ENCODE results near the gene REXO1. TPM values are rescaled to one million over a fixed set of nuclear protein-coding genes. Genes with fewer than 3 reads are reported as not detected.

REXO1 gene
- total RNA-seq, 1 experiment from 2014 or later: 52.2 TPM

DNA sequence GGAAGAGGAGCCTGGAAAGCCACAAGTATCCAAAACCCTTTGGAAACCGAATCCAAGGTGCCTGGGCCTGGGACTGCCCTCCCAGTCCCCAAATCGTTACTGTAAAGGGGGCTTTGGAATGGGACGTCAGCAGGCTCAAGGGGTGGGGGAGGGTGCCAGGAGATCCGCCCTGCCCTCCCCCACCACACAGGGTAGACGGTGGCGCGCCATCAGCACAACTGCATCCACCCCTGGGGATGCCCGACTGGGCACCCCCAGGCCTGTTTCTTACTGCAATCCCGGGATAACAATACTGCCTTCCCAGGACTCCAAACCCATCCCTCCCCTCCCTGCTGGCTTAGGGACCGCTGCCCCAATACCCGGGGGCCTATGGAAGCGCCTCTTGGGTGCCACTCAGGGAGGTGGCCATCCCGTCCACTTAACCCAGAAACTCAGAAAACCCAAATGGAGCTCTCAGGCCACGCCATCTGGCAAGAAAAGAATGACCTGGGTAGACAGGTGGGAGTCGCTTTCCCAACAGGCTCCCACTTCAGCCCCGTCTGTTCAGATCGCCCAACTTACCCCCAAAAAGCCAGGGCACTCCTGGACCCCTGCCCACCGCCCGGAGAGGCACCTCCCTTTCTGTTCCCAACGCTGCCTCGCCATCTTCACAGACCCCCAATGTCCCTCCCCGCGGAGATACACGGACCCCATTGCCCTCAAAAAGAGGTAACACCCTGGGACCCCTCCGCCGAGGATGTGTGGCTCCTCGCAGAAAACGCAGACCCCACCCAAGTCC, 12.7 kb upstream of the REXO1 start:
- H3K9me2 ChIP-seq (ENCODE audit: insufficient read depth): no peaks in the 10 kb centered on the region
- DNase-seq (ENCODE audit: low read depth, low spot score) (no peak), ATAC-seq (no peak)
- H3K36me3 ChIP-seq (ENCODE audit: control insufficient read depth in 1 of 2, insufficient read depth in 2 of 2, low read length in 2 of 2): 0 out of 4 replicates have a peak, but pooled peaks cover 0 to 4% of the 10 kb centered on the region in 2 experiments
- H3K9ac ChIP-seq (ENCODE audit: low read length): peak overlapping the region; percentile 97
- H3K27me3 ChIP-seq (ENCODE audit: insufficient read depth, low read length): no peaks in the 10 kb centered on the region
- BruUV-seq (replicated peaks): no TSS peak
- H3K4me1 ChIP-seq (ENCODE audit: control insufficient read depth in 1 of 2, insufficient read depth in 2 of 2, low read length in 2 of 2): peaks cover 58 to 76% of the 10 kb centered on the region in 2 experiments
- CTCF ChIA-PET: interaction anchor here (0.6 kb wide), 1 partner anchor 8 kb away, joined by 3 read pairs; no protein-coding TSS in a partner anchor
- H3K27ac ChIP-seq (ENCODE audit: low read depth, low read length): peak overlapping the region; percentile 99
- no peaks in the 10 kb centered on the region; the same call in 1 of the 2 replicates for H4K20me1 ChIP-seq (ENCODE audit: insufficient read depth)
- no peak overlapping the region for H2AFZ ChIP-seq (ENCODE audit: low read depth, low read length, poor library complexity, severe bottlenecking)
- H3K79me2 ChIP-seq (ENCODE audit: insufficient read depth, low read length): peaks cover 66% of the 10 kb centered on the region
- POLR2A ChIA-PET: no interaction called here
- H3K9me3 ChIP-seq (ENCODE audit: control insufficient read depth in 1 of 2, insufficient read depth in 1 of 2, low read depth in 1 of 2, low read length in 2 of 2): no peaks in the 10 kb centered on the region
- TF ChIP-seq CEBPB (IDR thresholded peaks at IDR 0.05; ENCODE audit: low read depth): no peak
- TF ChIP-seq SP1 (IDR thresholded peaks at IDR 0.05; ENCODE audit: low read depth): no peak
- TF ChIP-seq JUND (IDR thresholded peaks at IDR 0.05): no peak
- no peak for TF ChIP-seq POLR2AphosphoS5 (IDR thresholded peaks at IDR 0.05; ENCODE audit: low read depth, low read length)
- no peak for TF ChIP-seq TCF7L2 (IDR thresholded peaks at IDR 0.05; ENCODE audit: borderline replicate concordance, extremely low read depth, insufficient read depth, insufficient read length)
- TF ChIP-seq FOSL1 (IDR thresholded peaks at IDR 0.05; ENCODE audit: low read depth): no peak
- TF ChIP-seq RAD21 (IDR thresholded peaks at IDR 0.05; ENCODE audit: low read depth): no peak
- TF ChIP-seq, protein P1, sequence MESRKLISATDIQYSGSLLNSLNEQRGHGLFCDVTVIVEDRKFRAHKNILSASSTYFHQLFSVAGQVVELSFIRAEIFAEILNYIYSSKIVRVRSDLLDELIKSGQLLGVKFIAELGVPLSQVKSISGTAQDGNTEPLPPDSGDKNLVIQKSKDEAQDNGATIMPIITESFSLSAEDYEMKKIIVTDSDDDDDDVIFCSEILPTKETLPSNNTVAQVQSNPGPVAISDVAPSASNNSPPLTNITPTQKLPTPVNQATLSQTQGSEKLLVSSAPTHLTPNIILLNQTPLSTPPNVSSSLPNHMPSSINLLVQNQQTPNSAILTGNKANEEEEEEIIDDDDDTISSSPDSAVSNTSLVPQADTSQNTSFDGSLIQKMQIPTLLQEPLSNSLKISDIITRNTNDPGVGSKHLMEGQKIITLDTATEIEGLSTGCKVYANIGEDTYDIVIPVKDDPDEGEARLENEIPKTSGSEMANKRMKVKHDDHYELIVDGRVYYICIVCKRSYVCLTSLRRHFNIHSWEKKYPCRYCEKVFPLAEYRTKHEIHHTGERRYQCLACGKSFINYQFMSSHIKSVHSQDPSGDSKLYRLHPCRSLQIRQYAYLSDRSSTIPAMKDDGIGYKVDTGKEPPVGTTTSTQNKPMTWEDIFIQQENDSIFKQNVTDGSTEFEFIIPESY (IDR thresholded peaks at IDR 0.05; ENCODE audit: extremely low read depth, insufficient replicate concordance, low read length): no peak
- TF ChIP-seq POLR2A (IDR thresholded peaks at IDR 0.05; ENCODE audit: borderline replicate concordance, extremely low read depth, insufficient read depth, insufficient read length): no peak
- TF ChIP-seq, protein P2, sequence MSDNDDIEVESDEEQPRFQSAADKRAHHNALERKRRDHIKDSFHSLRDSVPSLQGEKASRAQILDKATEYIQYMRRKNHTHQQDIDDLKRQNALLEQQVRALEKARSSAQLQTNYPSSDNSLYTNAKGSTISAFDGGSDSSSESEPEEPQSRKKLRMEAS (IDR thresholded peaks at IDR 0.05): no peak
- no peak for TF ChIP-seq SIN3A (IDR thresholded peaks at IDR 0.05; ENCODE audit: low read depth)
- TF ChIP-seq EZH2phosphoT487 (IDR thresholded peaks at IDR 0.05; ENCODE audit: borderline replicate concordance): no peak
- no peak for TF ChIP-seq CBX3 (IDR thresholded peaks at IDR 0.05; ENCODE audit: low read depth)
- intact Hi-C loops (cut with micrococcal nuclease): no loop called here
- RAD21 ChIA-PET (ENCODE audit: low non-redundant PET in 1 of 2, low total read pairs in 2 of 2, uncharacterized antibody in 2 of 2, unreplicated experiment in 2 of 2): no interaction called here
- peak overlapping the region; percentile 91 for H3K4me2 ChIP-seq (ENCODE audit: low read length)
- H3K4me3 ChIP-seq (replicated peaks in 1 of 2; ENCODE audit: low read depth in 1 of 2, low read length in 2 of 2): peak overlapping the region; percentile 91 to 94
